Lower lobe of right lung (tissue), 2 donors: ENCODE data around the gene OR56A3. TPM values are rescaled to one million over a fixed set of nuclear protein-coding genes. Genes with fewer than 3 reads are reported as not detected.
"Not testable (repeated sequence)": the region's sequence is repeated elsewhere in the genome, so short reads cannot be mapped to it uniquely, and the experiment has no call there.

Experiments
- ATAC-seq, 2 donors: fragments of 200-7000 bp; cut with Tn5 transposase; one replicate each; pipeline ENCODE4 v1.9.1; 2020 to 2022; ENCODE audit warnings: mild to moderate bottlenecking in 2 of 2, moderate library complexity in 2 of 2
- DNase-seq: peaks from one replicate; pipeline ENCODE4 v3.0.0-alpha.2; 2020
- H3K27ac ChIP-seq: fragments of 200-600 bp; one replicate; pipeline ENCODE4 v1.8.0; 2022
- H3K27me3 ChIP-seq: fragments of 200-600 bp; one replicate; pipeline ENCODE4 v1.8.0; 2022; ENCODE audit warnings: low read depth
- H3K36me3 ChIP-seq: fragments of 200-600 bp; one replicate; pipeline ENCODE4 v1.8.0; 2022; ENCODE audit warnings: mild to moderate bottlenecking
- H3K4me1 ChIP-seq: fragments of 200-600 bp; one replicate; pipeline ENCODE4 v1.8.0; 2022
- H3K4me3 ChIP-seq: fragments of 200-600 bp; one replicate; pipeline ENCODE4 v1.8.0; 2022; ENCODE audit warnings: mild to moderate bottlenecking
- H3K9me3 ChIP-seq: fragments of 200-600 bp; one replicate; pipeline ENCODE4 v1.8.0; 2022
- CTCF ChIP-seq: fragments of 200-600 bp; IDR thresholded peaks from one replicate; pipeline ENCODE4 v1.8.0; 2022; ENCODE audit warnings: antibody characterized with exemption, mild to moderate bottlenecking
- intact Hi-C: fragments of 100-400 bp; cut with DNase I; formaldehyde crosslinking; loops from one replicate; pipeline ENCODE4 v1.11.0; 2022
- total RNA-seq: library from RNA; stranded (reverse); fragmentation: NEBNext Ultra II Directional; extraction: Animal tissue kit (Norgen Biotek cat#: 25700); gene quantifications from one replicate; pipeline ENCODE4 v1.2.1, GENCODE V29; 2021
- donor health status: DM: no; HTN: yes; CAD: no; lungs with severe emphysema.

Gene OR56A3
- total RNA-seq, 1 donor from 2014 or later, result not detected

GRCh38 chr11:5938603-5938965 is 3.5 kb upstream of the OR56A3 start:
- H3K4me3 ChIP-seq, result no peak overlapping the region
- H3K27ac ChIP-seq, result no peak overlapping the region
- ATAC-seq, result no peak
- no peaks in the 10 kb centered on the region for H3K36me3 ChIP-seq
- intact Hi-C loops, result no loop called here
- no peaks in the 10 kb centered on the region for H3K4me1 ChIP-seq
- H3K9me3 ChIP-seq, result no peaks in the 10 kb centered on the region
- no peak for DNase-seq
- no peaks in the 10 kb centered on the region for H3K27me3 ChIP-seq
- TF ChIP-seq CTCF, result no peak

GRCh38 chr11:5940748-5941147 is 1.3 kb upstream of the OR56A3 start:
- intact Hi-C loops, result no loop called here
- DNase-seq (no peak), ATAC-seq (no peak)
- no peaks in the 10 kb centered on the region for H3K36me3 ChIP-seq
- no peak for TF ChIP-seq CTCF
- no peak overlapping the region for H3K4me3 ChIP-seq
- H3K27ac ChIP-seq, result no peak overlapping the region
- no peaks in the 10 kb centered on the region for H3K4me1 ChIP-seq
- no peaks in the 10 kb centered on the region for H3K27me3 ChIP-seq
- no peaks in the 10 kb centered on the region for H3K9me3 ChIP-seq

- intact Hi-C loops, result no loop called here
- H3K9me3 ChIP-seq, result no peaks in the 10 kb centered on the region
- H3K27me3 ChIP-seq, result no peaks in the 10 kb centered on the region
- no peak overlapping the region for H3K27ac ChIP-seq
- no peaks in the 10 kb centered on the region for H3K4me1 ChIP-seq
- no peak for ATAC-seq
- H3K4me3 ChIP-seq, result no peak overlapping the region
- DNase-seq, result no peak
- H3K36me3 ChIP-seq, result no peaks in the 10 kb centered on the region
- no peak for TF ChIP-seq CTCF
Measured at GRCh38 chr11:5955586-5955985, 13.5 kb downstream of the OR56A3 start.

GRCh38 chr11:5960704-5961320 is 18.8 kb downstream of the OR56A3 start:
- intact Hi-C loops, DNase-seq, H3K36me3 ChIP-seq: not testable (repeated sequence)

GRCh38 chr11:5966958-5967357 is 24.9 kb downstream of the OR56A3 start:
- Histone ChIP-seq H3K27ac (no peak overlapping the region), H3K4me1 (no peaks in the 10 kb centered on the region), H3K9me3 (peaks cover 5% of the 10 kb centered on the region), H3K27me3 (no peaks in the 10 kb centered on the region), H3K4me3 (no peak overlapping the region), H3K36me3 (no peaks in the 10 kb centered on the region)
- ATAC-seq, result no peak
- intact Hi-C loops, result no loop called here
- no peak for DNase-seq
- no peak for TF ChIP-seq CTCF

More at GRCh38 chr11:5960704-5961320, 18.8 kb downstream of the OR56A3 start:
- not testable (repeated sequence) for H3K4me3 ChIP-seq, H3K4me1 ChIP-seq, ATAC-seq, H3K27ac ChIP-seq, H3K27me3 ChIP-seq, H3K9me3 ChIP-seq

GRCh38 chr11:5967708-5968107 is 25.7 kb downstream of the OR56A3 start:
- no peaks in the 10 kb centered on the region for H3K4me1 ChIP-seq
- peaks cover 5% of the 10 kb centered on the region for H3K9me3 ChIP-seq
- H3K27ac ChIP-seq, result no peak overlapping the region
- H3K27me3 ChIP-seq, result no peaks in the 10 kb centered on the region
- H3K4me3 ChIP-seq, result no peak overlapping the region
- no peak for TF ChIP-seq CTCF
- DNase-seq (no peak), ATAC-seq (no peak)
- intact Hi-C loops, result no loop called here
- no peaks in the 10 kb centered on the region for H3K36me3 ChIP-seq
